ENCODE results near the gene ATP6V1D.

ATP6V1D gene

GRCh38 chr14:67311868-67312267 lies 47.7 kb downstream of the ATP6V1D start:
- Histone ChIP-seq H3K27ac (ENCODE audit: low read depth, low read length) (no peak overlapping the region), H3K4me3 (ENCODE audit: low read depth in 1 of 2, low read length in 2 of 2) (no peak overlapping the region), H3K4me1 (ENCODE audit: control insufficient read depth in 1 of 2, insufficient read depth in 2 of 2, low read length in 2 of 2) (no peaks in the 10 kb centered on the region), H3K27me3 (ENCODE audit: control insufficient read depth in 1 of 2, insufficient read depth in 2 of 2, low read length in 2 of 2) (no peaks in the 10 kb centered on the region), H3K36me3 (ENCODE audit: control insufficient read depth in 1 of 2, insufficient read depth in 2 of 2, low read length in 2 of 2) (peaks cover 4 to 26% of the 10 kb centered on the region in 2 donors), H3K9me3 (ENCODE audit: control insufficient read depth in 1 of 2, low read length in 2 of 2) (no peaks in the 10 kb centered on the region), H3K9ac (ENCODE audit: low read depth in 1 of 2, low read length in 2 of 2) (no peak overlapping the region)
